Keratinocyte (primary cell): Measurements from ENCODE around the gene EWSR1. TPM values are rescaled to one million over a fixed set of nuclear protein-coding genes. Genes with fewer than 3 reads are reported as not detected.

Source experiments
- DNase-seq: peaks from one replicate; pipeline ENCODE4 v3.0.0-alpha.2; 2011; ENCODE audit warnings: low read depth, missing footprints, low spot score
- FAIRE-seq: peaks from 2 replicates; lab custom pipeline; 2011; peaks lifted over from hg19 to GRCh38; lab: Jason Lieb, UNC
- H2AFZ ChIP-seq: 2 replicates; pipeline ENCODE4 v1.6.0; 2012; ENCODE audit warnings: low read length, control low read depth, inconsistent platforms; ENCODE audit not compliant: control insufficient read depth
- H3K27ac ChIP-seq: 2 replicates; pipeline ENCODE4 v1.5.1; 2011; ENCODE audit warnings: low read length; ENCODE audit not compliant: control insufficient read depth, insufficient read depth
- H3K27me3 ChIP-seq: 3 replicates; pipeline ENCODE4 v1.6.0; 2011; ENCODE audit warnings: low read length; ENCODE audit not compliant: control insufficient read depth, insufficient read depth; ENCODE audit errors: extremely low read depth
- H3K36me3 ChIP-seq, 2 experiments: 2 replicates in 1 of 2; 3 replicates in 1 of 2; pipeline ENCODE4 v1.5.1; 2011; ENCODE audit warnings: low read length in 2 of 2, mild to moderate bottlenecking in 1 of 2; ENCODE audit not compliant: control insufficient read depth in 2 of 2, insufficient read depth in 2 of 2; ENCODE audit errors: extremely low read depth in 1 of 2
- H3K4me1 ChIP-seq: 3 replicates; pipeline ENCODE4 v1.5.1; 2011; ENCODE audit warnings: low read length; ENCODE audit not compliant: control insufficient read depth, insufficient read depth; ENCODE audit errors: extremely low read depth
- H3K4me2 ChIP-seq: 3 replicates; pipeline ENCODE4 v1.6.0; 2011; ENCODE audit warnings: low read depth, low read length; ENCODE audit not compliant: control insufficient read depth, insufficient read depth; ENCODE audit errors: extremely low read depth
- H3K4me3 ChIP-seq, 3 experiments: fragments of 200-600 bp in 1 of 3; sonication (generic) in 1 of 3; 2 replicates in 2 of 3; 3 replicates in 1 of 3; pipeline ENCODE4 v1.5.1; 2011 to 2016; ENCODE audit warnings: low read length in 3 of 3, mild to moderate bottlenecking in 3 of 3, control low read depth in 2 of 3, inconsistent platforms in 1 of 3, low read depth in 1 of 3, mixed read lengths in 1 of 3, mixed run types in 1 of 3, moderate library complexity in 1 of 3; ENCODE audit not compliant: control insufficient read depth in 2 of 3, insufficient read depth in 2 of 3; ENCODE audit errors: extremely low read depth in 1 of 3
- H3K79me2 ChIP-seq: 2 replicates; pipeline ENCODE4 v1.6.0; 2012; ENCODE audit warnings: low read length; ENCODE audit not compliant: control insufficient read depth, insufficient read depth
- H3K9ac ChIP-seq: 3 replicates; pipeline ENCODE4 v1.6.0; 2011; ENCODE audit warnings: low read length; ENCODE audit not compliant: control insufficient read depth, insufficient read depth; ENCODE audit errors: extremely low read depth
- H3K9me1 ChIP-seq: 3 replicates; pipeline ENCODE4 v1.6.0; 2011; ENCODE audit warnings: low read length; ENCODE audit not compliant: control insufficient read depth, insufficient read depth; ENCODE audit errors: extremely low read depth
- H3K9me3 ChIP-seq: 2 replicates; pipeline ENCODE4 v1.5.1; 2012; ENCODE audit warnings: low read depth, low read length; ENCODE audit not compliant: control insufficient read depth
- H4K20me1 ChIP-seq: 3 replicates; pipeline ENCODE4 v1.6.0; 2011; ENCODE audit warnings: low read length; ENCODE audit not compliant: control insufficient read depth, insufficient read depth; ENCODE audit errors: extremely low read depth
- CTCF ChIP-seq, 3 experiments: IDR thresholded peaks in 1 of 3; conservative IDR thresholded peaks in 1 of 3; optimal IDR thresholded peaks in 1 of 3; 2 replicates in 2 of 3; 3 replicates in 1 of 3; pipeline versions ENCODE3 to v1.5.1; 2011; ENCODE audit warnings: low read length in 3 of 3, mild to moderate bottlenecking in 3 of 3, moderate library complexity in 2 of 3, control low read depth in 1 of 3, inconsistent platforms in 1 of 3; ENCODE audit not compliant: insufficient read depth in 2 of 3; ENCODE audit errors: extremely low read depth in 1 of 3
- EZH2 ChIP-seq: IDR thresholded peaks from one replicate; pipeline ENCODE4 v1.6.1; 2012; ENCODE audit warnings: inconsistent platforms, mild to moderate bottlenecking, low read length, moderate library complexity
- dilution Hi-C: fragments of 300-500 bp; cut with MboI; formaldehyde crosslinking; loops from one replicate; pipeline ENCODE4 v1.7.0; 2020; ENCODE audit warnings: low sequenced_read_pairs; ENCODE audit not compliant: extremely low pct_ligation_motif_present
- polyA plus RNA-seq, 5 experiments: library from polyadenylated mRNA; depleted of rRNA in 3 of 5; stranded (reverse) in 3 of 5; stranded (forward) in 1 of 5; unstranded in 1 of 5; fragments of >200 nt; gene quantifications; 1 replicate in 1 of 5; 2 replicates in 3 of 5; 3 replicates in 1 of 5; pipeline versions ENCODE4 v1.2.1 to v1.2.3, GENCODE V29; 2011 to 2012; ENCODE audit warnings: missing spikeins in 2 of 5, low read depth in 1 of 5, low replicate concordance in 1 of 5

Gene EWSR1
- polyA plus RNA-seq, 1 donor (not counting 4 experiments of a cell fraction or from before 2014, with no cell fraction given): 245 TPM

GRCh38 chr22:29267462-29267857 lies 608 bp upstream of the EWSR1 start:
- no peak for DNase-seq
- Histone ChIP-seq H3K9ac (peak overlapping the region; percentile 100), H2AFZ (peak overlapping the region; percentile 35), H3K36me3 (peaks cover 12 to 22% of the 10 kb centered on the region in 2 experiments), H4K20me1 (peaks cover 32% of the 10 kb centered on the region), H3K27ac (peak overlapping the region; percentile 100), H3K9me3 (no peaks in the 10 kb centered on the region), H3K27me3 (no peaks in the 10 kb centered on the region), H3K4me1 (peaks cover 23% of the 10 kb centered on the region), H3K4me3 (peak overlapping the region; percentile 82 to 92 (median 89)), H3K9me1 (no peaks in the 10 kb centered on the region), H3K4me2 (peak overlapping the region; percentile 97), H3K79me2 (peaks cover 60% of the 10 kb centered on the region)
- dilution Hi-C loops: no loop called here
- FAIRE-seq: no peak
- no peak for TF ChIP-seq CTCF (optimal IDR thresholded peaks at IDR 0.05 in 1 of 3, IDR thresholded peaks at IDR 0.05 in 1 of 3, conservative IDR thresholded peaks at IDR 0.05 in 1 of 3; ENCODE audit: extremely low read depth in 1 of 3, insufficient read depth in 2 of 3, low read length in 3 of 3)
- no peak for TF ChIP-seq EZH2

GRCh38 chr22:29268511-29269229 lies 602 bp downstream of the EWSR1 start:
- Histone ChIP-seq H2AFZ (peak overlapping the region; percentile 63), H3K79me2 (peaks cover 72% of the 10 kb centered on the region), H3K4me3 (peak overlapping the region; percentile 82 to 92 (median 89)), H3K27me3 (no peaks in the 10 kb centered on the region), H3K9me3 (no peaks in the 10 kb centered on the region), H3K9ac (peak overlapping the region; percentile 100), H3K4me1 (peaks cover 23% of the 10 kb centered on the region), H3K4me2 (peak overlapping the region; percentile 83), H3K27ac (peak overlapping the region; percentile 100), H3K36me3 (peaks cover 16 to 30% of the 10 kb centered on the region in 2 experiments), H3K9me1 (no peaks in the 10 kb centered on the region), H4K20me1 (peaks cover 37% of the 10 kb centered on the region)
- dilution Hi-C loops: no loop called here
- FAIRE-seq: no peak
- TF ChIP-seq CTCF (optimal IDR thresholded peaks at IDR 0.05 in 1 of 3, IDR thresholded peaks at IDR 0.05 in 1 of 3, conservative IDR thresholded peaks at IDR 0.05 in 1 of 3; ENCODE audit: extremely low read depth in 1 of 3, insufficient read depth in 2 of 3, low read length in 3 of 3) (no peak), EZH2 (no peak)
- no peak for DNase-seq
